ENCODE results near the gene CD19.

CD19 gene

DNA sequence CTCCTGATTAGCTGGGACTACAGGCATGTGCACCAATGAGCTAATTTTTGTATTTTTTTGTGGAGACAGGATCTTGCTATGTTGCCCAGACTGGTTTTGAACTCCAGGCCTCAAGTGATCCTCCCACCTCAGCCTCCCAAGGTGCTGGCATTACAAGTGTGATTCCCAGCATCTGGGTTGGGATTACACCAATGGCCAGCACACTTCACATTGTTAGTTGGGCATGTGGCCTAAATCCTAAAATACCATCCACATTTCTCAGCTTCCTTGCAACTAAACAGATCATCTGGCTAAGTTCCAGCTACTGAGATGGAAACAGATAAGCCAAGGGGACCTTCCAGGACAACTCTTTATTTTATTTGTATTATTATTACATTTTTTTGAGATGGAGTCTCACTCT, 16.6 kb upstream of the CD19 start:
- DNase-seq (ENCODE audit: low spot score) = no peak
- in situ Hi-C loops (cut with MboI; ENCODE audit: low pct_unique_long_range_greater_than_20kb, low sequenced_read_pairs, unreplicated experiment) = no loop called here
- TF ChIP-seq, protein P1, sequence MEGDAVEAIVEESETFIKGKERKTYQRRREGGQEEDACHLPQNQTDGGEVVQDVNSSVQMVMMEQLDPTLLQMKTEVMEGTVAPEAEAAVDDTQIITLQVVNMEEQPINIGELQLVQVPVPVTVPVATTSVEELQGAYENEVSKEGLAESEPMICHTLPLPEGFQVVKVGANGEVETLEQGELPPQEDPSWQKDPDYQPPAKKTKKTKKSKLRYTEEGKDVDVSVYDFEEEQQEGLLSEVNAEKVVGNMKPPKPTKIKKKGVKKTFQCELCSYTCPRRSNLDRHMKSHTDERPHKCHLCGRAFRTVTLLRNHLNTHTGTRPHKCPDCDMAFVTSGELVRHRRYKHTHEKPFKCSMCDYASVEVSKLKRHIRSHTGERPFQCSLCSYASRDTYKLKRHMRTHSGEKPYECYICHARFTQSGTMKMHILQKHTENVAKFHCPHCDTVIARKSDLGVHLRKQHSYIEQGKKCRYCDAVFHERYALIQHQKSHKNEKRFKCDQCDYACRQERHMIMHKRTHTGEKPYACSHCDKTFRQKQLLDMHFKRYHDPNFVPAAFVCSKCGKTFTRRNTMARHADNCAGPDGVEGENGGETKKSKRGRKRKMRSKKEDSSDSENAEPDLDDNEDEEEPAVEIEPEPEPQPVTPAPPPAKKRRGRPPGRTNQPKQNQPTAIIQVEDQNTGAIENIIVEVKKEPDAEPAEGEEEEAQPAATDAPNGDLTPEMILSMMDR (IDR thresholded peaks at IDR 0.05; ENCODE audit: extremely low read depth, insufficient read depth, missing control alignments) = no peak

DNA sequence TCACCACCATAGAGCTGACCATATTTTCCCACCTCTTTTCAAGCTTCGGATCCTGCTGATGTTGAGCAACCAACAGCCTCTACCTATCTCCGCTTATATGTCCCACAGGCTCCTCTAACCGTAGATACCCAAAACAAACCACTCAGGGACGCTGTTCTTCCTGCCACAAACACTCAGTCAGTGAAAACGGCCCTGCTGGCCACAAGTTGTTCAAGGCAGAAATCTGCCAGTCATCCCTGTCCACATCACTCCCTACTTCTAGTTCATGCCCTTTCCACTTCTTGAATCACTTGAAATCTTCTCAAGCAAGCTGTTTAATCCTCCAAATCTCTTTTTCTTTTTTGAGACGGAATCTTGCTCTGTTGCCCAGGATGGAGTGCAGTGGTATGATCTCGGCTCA, 14.7 kb upstream of the CD19 start:
- TF ChIP-seq, protein P1 (IDR thresholded peaks at IDR 0.05; ENCODE audit: extremely low read depth, insufficient read depth, missing control alignments) = no peak
- DNase-seq (ENCODE audit: low spot score) = no peak
- in situ Hi-C loops (cut with MboI; ENCODE audit: low pct_unique_long_range_greater_than_20kb, low sequenced_read_pairs, unreplicated experiment) = no loop called here

DNA sequence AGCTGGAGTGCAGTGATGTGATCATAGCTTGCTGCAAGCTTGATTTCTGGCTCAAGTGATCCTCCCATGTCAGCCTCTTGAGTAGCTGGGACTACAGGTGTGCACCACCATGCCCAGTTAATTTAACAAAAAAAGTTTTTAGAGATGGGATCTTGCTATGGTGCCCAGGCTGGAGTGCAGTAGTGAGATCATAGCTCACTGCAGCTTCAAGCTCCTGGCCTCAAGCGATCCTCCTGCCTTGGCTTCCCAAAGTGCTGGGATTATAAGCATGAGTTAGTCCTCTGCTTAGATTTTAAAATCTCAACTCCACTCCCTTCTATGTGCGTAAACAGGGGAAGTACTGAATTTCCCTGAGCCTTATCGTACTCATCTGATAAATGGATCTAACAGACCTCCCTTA, 13.1 kb upstream of the CD19 start:
- in situ Hi-C loops (cut with MboI; ENCODE audit: low pct_unique_long_range_greater_than_20kb, low sequenced_read_pairs, unreplicated experiment) = no loop called here
- DNase-seq (ENCODE audit: low spot score) = no peak
- TF ChIP-seq, protein P1 (IDR thresholded peaks at IDR 0.05; ENCODE audit: extremely low read depth, insufficient read depth, missing control alignments) = no peak

DNA sequence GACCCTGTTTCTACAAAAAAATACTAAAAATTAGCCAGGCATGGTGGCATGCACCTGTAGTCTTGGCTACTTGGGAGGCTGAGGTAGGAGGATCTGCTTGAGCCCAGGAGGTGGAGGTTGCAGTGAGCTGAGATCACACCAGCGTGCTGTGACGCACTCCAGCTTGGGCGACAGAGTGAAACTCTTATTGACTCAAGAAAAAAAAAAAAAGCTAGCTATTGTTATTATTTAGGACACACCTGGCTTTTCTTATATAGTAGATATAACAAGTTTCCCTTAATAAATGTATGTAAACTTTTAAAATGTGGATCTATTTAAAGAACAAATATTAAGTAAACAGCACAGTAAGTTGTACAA, 8.6 kb upstream of the CD19 start:
- no peak for DNase-seq (ENCODE audit: low spot score)
- TF ChIP-seq, protein P1 (IDR thresholded peaks at IDR 0.05; ENCODE audit: extremely low read depth, insufficient read depth, missing control alignments) = no peak
- in situ Hi-C loops (cut with MboI; ENCODE audit: low pct_unique_long_range_greater_than_20kb, low sequenced_read_pairs, unreplicated experiment) = no loop called here

DNA sequence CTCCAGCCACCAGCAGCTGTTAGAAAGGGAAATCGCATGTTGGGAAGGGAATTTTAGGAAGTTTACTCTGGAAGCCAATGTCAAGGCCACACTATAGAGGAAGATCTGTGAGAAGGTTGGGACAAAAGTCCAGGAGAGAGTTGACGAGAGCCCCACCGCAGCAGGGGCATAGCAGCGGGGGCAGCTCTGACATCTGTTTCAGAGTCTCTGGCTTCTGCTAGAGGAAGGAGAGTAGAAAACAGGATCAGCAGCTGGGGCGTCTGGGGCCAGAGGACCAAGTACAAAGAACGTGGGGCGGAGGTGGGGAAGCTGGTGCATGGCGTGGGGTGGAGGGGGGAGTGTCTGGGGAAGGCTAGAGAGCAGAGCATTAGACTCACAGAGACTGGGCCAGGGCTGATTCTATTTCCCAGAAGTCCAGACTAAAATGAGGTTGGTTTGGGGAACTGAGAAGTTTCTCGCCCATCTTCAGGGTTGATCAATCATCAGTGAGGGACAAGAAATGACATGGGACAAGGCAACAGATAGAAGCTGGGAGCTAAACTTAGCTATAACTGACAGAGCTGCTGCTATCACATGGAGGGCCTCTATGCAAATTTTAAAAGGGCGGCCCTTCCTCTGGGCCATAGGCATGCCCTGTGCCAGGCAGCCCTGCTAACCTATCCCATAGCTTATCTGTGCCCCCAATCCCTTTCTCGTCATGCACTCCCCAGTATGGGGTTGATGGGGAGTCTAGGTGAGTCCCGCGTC, 7.9 kb upstream of the CD19 start:
- in situ Hi-C loops (cut with MboI; ENCODE audit: low pct_unique_long_range_greater_than_20kb, low sequenced_read_pairs, unreplicated experiment) = no loop called here
- DNase-seq (ENCODE audit: low spot score) = peak; percentile 82
- TF ChIP-seq, protein P1 (IDR thresholded peaks at IDR 0.05; ENCODE audit: extremely low read depth, insufficient read depth, missing control alignments) = no peak

DNA sequence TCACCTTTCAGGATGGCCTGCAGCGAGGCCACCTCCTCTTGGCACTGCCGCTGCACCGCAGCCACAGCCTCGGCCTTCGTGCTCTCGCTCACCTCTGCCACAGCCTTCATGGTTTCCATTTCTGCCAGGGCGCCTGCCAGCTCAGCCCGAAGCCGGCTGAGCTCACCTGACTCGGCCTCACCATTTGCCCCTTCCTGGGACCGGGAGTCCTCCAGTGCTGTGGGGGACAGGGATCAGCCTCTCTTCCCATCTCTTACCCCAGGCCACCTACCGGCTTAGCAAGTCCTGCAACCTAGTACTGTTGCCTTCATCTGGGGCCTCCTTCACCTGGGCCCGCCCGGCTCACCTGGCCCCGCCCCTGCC, 7.4 kb upstream of the CD19 start:
- DNase-seq (ENCODE audit: low spot score) = no peak
- TF ChIP-seq, protein P1 (IDR thresholded peaks at IDR 0.05; ENCODE audit: extremely low read depth, insufficient read depth, missing control alignments) = no peak
- in situ Hi-C loops (cut with MboI; ENCODE audit: low pct_unique_long_range_greater_than_20kb, low sequenced_read_pairs, unreplicated experiment) = no loop called here

All from GM13977 (cell line).